ENCODE measurements around the gene OR2T11. TPM values are rescaled to one million over a fixed set of nuclear protein-coding genes. Genes with fewer than 3 reads are reported as not detected.

OR2T11 gene
- total and polyA plus RNA-seq, 2 donors (not counting 3 experiments of a cell fraction or from before 2014, with no cell fraction given): not detected

DNA sequence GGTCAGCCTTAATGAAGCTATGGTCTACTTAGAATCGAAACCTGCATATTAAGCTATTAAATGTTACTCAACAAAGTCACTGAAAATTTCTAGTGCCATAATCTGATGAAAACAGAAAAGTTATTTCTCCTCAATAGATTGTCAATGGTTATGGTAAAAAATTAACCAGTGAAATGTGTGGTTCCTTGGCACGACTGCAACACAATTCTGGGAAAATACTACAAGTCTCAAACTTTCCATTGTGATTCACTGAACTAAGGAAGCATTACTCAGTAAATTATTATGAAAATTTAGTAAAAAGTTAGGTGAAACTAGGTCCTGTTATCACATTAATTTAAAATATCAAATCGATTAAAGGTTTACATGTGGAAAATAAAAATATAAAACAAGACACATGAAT lies 24.6 kb downstream of the OR2T11 start:
- Histone ChIP-seq H3K9me3 (replicated peaks; ENCODE audit: control insufficient read depth, insufficient read depth, low read length) (peaks cover 2% of the 10 kb centered on the region), H3K4me3 (replicated peaks in 1 of 3; ENCODE audit: insufficient read depth in 1 of 3, low read depth in 1 of 3, low read length in 3 of 3) (no peak overlapping the region), H3K9ac (replicated peaks; ENCODE audit: extremely low read depth, insufficient read depth, low read length) (no peak overlapping the region), H2AFZ (ENCODE audit: low read depth, low read length) (no peak overlapping the region), H3K9me1 (replicated peaks; ENCODE audit: control insufficient read depth, extremely low read depth, insufficient read depth, low read length) (no peaks in the 10 kb centered on the region), H4K20me1 (replicated peaks; ENCODE audit: control insufficient read depth, extremely low read depth, insufficient read depth, low read length) (no peaks in the 10 kb centered on the region), H3K4me2 (ENCODE audit: insufficient read depth, low read length) (no peak overlapping the region), H3K36me3 (ENCODE audit: control insufficient read depth in 2 of 2, extremely low read depth in 1 of 2, insufficient read depth in 2 of 2, low read length in 2 of 2) (no peaks in the 10 kb centered on the region), H3K79me2 (ENCODE audit: control insufficient read depth, insufficient read depth, low read length) (no peaks in the 10 kb centered on the region), H3K4me1 (ENCODE audit: control insufficient read depth, extremely low read depth, insufficient read depth, low read length) (no peaks in the 10 kb centered on the region), H3K27ac (ENCODE audit: insufficient read depth, low read depth, low read length) (no peak overlapping the region), H3K27me3 (ENCODE audit: control insufficient read depth in 2 of 2, insufficient read depth in 2 of 2, low read length in 2 of 2) (no peaks in the 10 kb centered on the region)
- dilution Hi-C loops (cut with MboI; ENCODE audit: extremely low pct_ligation_motif_present, low sequenced_read_pairs): no loop called here
- DNase-seq (ENCODE audit: low read depth, low spot score): no peak
- TF ChIP-seq POLR2A (IDR thresholded peaks at IDR 0.05; ENCODE audit: low read depth, low read length) (no peak), POLR2AphosphoS5 (IDR thresholded peaks at IDR 0.05; ENCODE audit: insufficient read depth, low read depth, low read length) (no peak)
- intact Hi-C loops (cut with micrococcal nuclease): no loop called here
- FAIRE-seq: no peak
- ChIA-PET CTCF (no interaction called here), POLR2A (no interaction called here)
- BruUV-seq (replicated peaks): no TSS peak

DNA sequence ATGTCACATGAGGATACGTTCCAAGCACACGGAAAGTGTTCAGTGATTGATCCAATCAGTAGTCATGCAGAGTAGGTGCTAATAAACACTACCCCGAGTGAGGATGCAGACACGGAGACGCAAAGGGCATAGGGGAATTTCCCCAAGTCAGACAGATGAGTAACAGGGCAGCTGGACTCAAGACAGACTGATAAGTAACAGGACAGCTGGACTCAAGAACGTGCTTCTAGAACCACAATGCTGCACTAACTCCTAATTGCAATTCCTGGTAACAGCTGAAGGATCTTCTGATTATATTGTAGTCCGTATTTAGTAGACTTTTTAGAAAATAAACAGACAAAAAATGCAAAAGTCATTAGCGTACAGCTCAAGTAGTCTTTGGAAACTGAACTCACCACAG lies 35.5 kb downstream of the OR2T11 start:
- dilution Hi-C loops (cut with MboI; ENCODE audit: extremely low pct_ligation_motif_present, low sequenced_read_pairs): no loop called here

More for the DNA sequence above, 35.5 kb downstream of the OR2T11 start:
- Histone ChIP-seq H3K27ac (ENCODE audit: insufficient read depth, low read depth, low read length) (no peak overlapping the region), H3K4me2 (ENCODE audit: insufficient read depth, low read length) (no peak overlapping the region), H3K4me3 (replicated peaks in 1 of 3; ENCODE audit: insufficient read depth in 1 of 3, low read depth in 1 of 3, low read length in 3 of 3) (no peak overlapping the region), H3K4me1 (ENCODE audit: control insufficient read depth, extremely low read depth, insufficient read depth, low read length) (no peaks in the 10 kb centered on the region), H4K20me1 (replicated peaks; ENCODE audit: control insufficient read depth, extremely low read depth, insufficient read depth, low read length) (no peaks in the 10 kb centered on the region), H3K9ac (replicated peaks; ENCODE audit: extremely low read depth, insufficient read depth, low read length) (no peak overlapping the region), H3K9me3 (replicated peaks; ENCODE audit: control insufficient read depth, insufficient read depth, low read length) (peaks cover 2% of the 10 kb centered on the region), H3K27me3 (ENCODE audit: control insufficient read depth in 2 of 2, insufficient read depth in 2 of 2, low read length in 2 of 2) (no peaks in the 10 kb centered on the region), H3K79me2 (ENCODE audit: control insufficient read depth, insufficient read depth, low read length) (no peaks in the 10 kb centered on the region), H3K36me3 (ENCODE audit: control insufficient read depth in 2 of 2, extremely low read depth in 1 of 2, insufficient read depth in 2 of 2, low read length in 2 of 2) (no peaks in the 10 kb centered on the region), H2AFZ (ENCODE audit: low read depth, low read length) (no peak overlapping the region), H3K9me1 (replicated peaks; ENCODE audit: control insufficient read depth, extremely low read depth, insufficient read depth, low read length) (no peaks in the 10 kb centered on the region)
- CTCF ChIA-PET: no interaction called here
- no peak for TF ChIP-seq JUN (IDR thresholded peaks at IDR 0.05; ENCODE audit: borderline replicate concordance, insufficient read depth, insufficient read length, low read depth)
- TF ChIP-seq, protein P1, sequence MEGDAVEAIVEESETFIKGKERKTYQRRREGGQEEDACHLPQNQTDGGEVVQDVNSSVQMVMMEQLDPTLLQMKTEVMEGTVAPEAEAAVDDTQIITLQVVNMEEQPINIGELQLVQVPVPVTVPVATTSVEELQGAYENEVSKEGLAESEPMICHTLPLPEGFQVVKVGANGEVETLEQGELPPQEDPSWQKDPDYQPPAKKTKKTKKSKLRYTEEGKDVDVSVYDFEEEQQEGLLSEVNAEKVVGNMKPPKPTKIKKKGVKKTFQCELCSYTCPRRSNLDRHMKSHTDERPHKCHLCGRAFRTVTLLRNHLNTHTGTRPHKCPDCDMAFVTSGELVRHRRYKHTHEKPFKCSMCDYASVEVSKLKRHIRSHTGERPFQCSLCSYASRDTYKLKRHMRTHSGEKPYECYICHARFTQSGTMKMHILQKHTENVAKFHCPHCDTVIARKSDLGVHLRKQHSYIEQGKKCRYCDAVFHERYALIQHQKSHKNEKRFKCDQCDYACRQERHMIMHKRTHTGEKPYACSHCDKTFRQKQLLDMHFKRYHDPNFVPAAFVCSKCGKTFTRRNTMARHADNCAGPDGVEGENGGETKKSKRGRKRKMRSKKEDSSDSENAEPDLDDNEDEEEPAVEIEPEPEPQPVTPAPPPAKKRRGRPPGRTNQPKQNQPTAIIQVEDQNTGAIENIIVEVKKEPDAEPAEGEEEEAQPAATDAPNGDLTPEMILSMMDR (IDR thresholded peaks at IDR 0.05; ENCODE audit: extremely low read depth in 1 of 2, insufficient read depth in 1 of 2, low read depth in 1 of 2, low read length in 2 of 2): no peak
- TF ChIP-seq, protein P2, sequence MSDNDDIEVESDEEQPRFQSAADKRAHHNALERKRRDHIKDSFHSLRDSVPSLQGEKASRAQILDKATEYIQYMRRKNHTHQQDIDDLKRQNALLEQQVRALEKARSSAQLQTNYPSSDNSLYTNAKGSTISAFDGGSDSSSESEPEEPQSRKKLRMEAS (IDR thresholded peaks at IDR 0.05; ENCODE audit: insufficient read depth, insufficient read length): no peak
- no peak for TF ChIP-seq FOS (IDR thresholded peaks at IDR 0.05; ENCODE audit: borderline replicate concordance, insufficient read depth, low read length)
- TF ChIP-seq GATA2 (IDR thresholded peaks at IDR 0.05; ENCODE audit: insufficient read depth, insufficient read length, low read depth, low read length): no peak
- no peak for TF ChIP-seq POLR2AphosphoS5 (IDR thresholded peaks at IDR 0.05; ENCODE audit: insufficient read depth, low read depth, low read length)
- TF ChIP-seq EZH2 (IDR thresholded peaks at IDR 0.05; ENCODE audit: borderline replicate concordance, low read depth, low read length, severe bottlenecking): no peak
- no peak for TF ChIP-seq POLR2A (IDR thresholded peaks at IDR 0.05; ENCODE audit: low read depth, low read length)
- no peak for TF ChIP-seq MYC (IDR thresholded peaks at IDR 0.05; ENCODE audit: low read depth, low read length)
- intact Hi-C loops (cut with micrococcal nuclease): no loop called here
- DNase-seq (ENCODE audit: low read depth, low spot score): no peak
- POLR2A ChIA-PET: no interaction called here
- no TSS peak for BruUV-seq (replicated peaks)
- FAIRE-seq: no peak

All from endothelial cell of umbilical vein (primary cell).